H1 (cell line): ENCODE results near the gene PTPRG. TPM values are rescaled to one million over a fixed set of nuclear protein-coding genes. Genes with fewer than 3 reads are reported as not detected.

Experiments
- CTCF ChIA-PET: fragments of 300-600 bp; sonication (Branson Sonifier 250); formaldehyde crosslinking; loops from one replicate; lab custom pipeline; 2021; ENCODE audit not compliant: partially characterized antibody; lab: Charles Lee
- POLR2A ChIA-PET: fragments of 300-600 bp; sonication (Branson Sonifier 250); formaldehyde crosslinking; loops from one replicate; lab custom pipeline; 2021; ENCODE audit warnings: inconsistent platforms; ENCODE audit not compliant: partially characterized antibody; lab: Charles Lee
- DNase-seq, 2 experiments: peaks; one replicate each; pipeline versions ENCODE4 v3.0.0 to v3.0.0-alpha.2; 2010 to 2022; ENCODE audit warnings: low spot score in 2 of 2, low read depth in 1 of 2, mixed read lengths in 1 of 2
- FAIRE-seq: peaks from 2 replicates; lab custom pipeline; 2011; peaks lifted over from hg19 to GRCh38; lab: Jason Lieb, UNC
- H2AFZ ChIP-seq: 2 replicates; pipeline ENCODE4 v1.8.1; 2012; ENCODE audit warnings: low read length, inconsistent platforms
- H2AK5ac ChIP-seq: 2 replicates; pipeline ENCODE4 v1.6.1; 2013; ENCODE audit warnings: low read depth, low read length
- H2BK120ac ChIP-seq: replicated peaks from 2 replicates; pipeline ENCODE3; 2013; ENCODE audit warnings: low read depth, low read length, inconsistent platforms
- H2BK12ac ChIP-seq: 2 replicates; pipeline ENCODE4 v1.6.1; 2013; ENCODE audit warnings: low read depth, low read length
- H2BK15ac ChIP-seq: 2 replicates; pipeline ENCODE4 v1.6.1; 2013; ENCODE audit warnings: low read length
- H2BK20ac ChIP-seq: 2 replicates; pipeline ENCODE4 v1.6.1; 2013; ENCODE audit warnings: low read length
- H2BK5ac ChIP-seq: 2 replicates; pipeline ENCODE4 v1.6.1; 2013; ENCODE audit warnings: low read depth, low read length
- H3K14ac ChIP-seq: 2 replicates; pipeline ENCODE4 v1.6.1; 2013; ENCODE audit warnings: inconsistent platforms; ENCODE audit not compliant: insufficient read length
- H3K18ac ChIP-seq: 2 replicates; pipeline ENCODE4 v1.6.1; 2013; ENCODE audit warnings: low read length; ENCODE audit errors: extremely low read depth
- H3K23ac ChIP-seq: 2 replicates; pipeline ENCODE4 v1.6.1; 2013; ENCODE audit warnings: inconsistent platforms; ENCODE audit not compliant: insufficient read length
- H3K23me2 ChIP-seq: 2 replicates; pipeline ENCODE4 v1.6.1; 2013; ENCODE audit warnings: low read depth, low read length
- H3K27ac ChIP-seq: 2 replicates; pipeline ENCODE4 v1.6.1; 2011; ENCODE audit warnings: low read depth, low read length, inconsistent platforms
- H3K27me3 ChIP-seq, 4 experiments: replicated peaks in 1 of 4; 1 replicate in 1 of 4; 2 replicates in 3 of 4; pipeline versions ENCODE4 v1.6.1 to v1.8.1; 2011 to 2013; ENCODE audit warnings: low read length in 3 of 4, mild to moderate bottlenecking in 3 of 4, inconsistent platforms in 2 of 4, mixed read lengths in 2 of 4, moderate library complexity in 1 of 4; ENCODE audit not compliant: control insufficient read depth in 3 of 4, insufficient read depth in 3 of 4; ENCODE audit errors: extremely low read depth in 1 of 4
- H3K36me3 ChIP-seq, 4 experiments: 2 replicates each; pipeline versions ENCODE4 v1.6.1 to v1.8.1; 2011 to 2013; ENCODE audit warnings: mild to moderate bottlenecking in 4 of 4, low read length in 3 of 4, moderate library complexity in 2 of 4, control low read depth in 1 of 4, inconsistent platforms in 1 of 4; ENCODE audit not compliant: insufficient read depth in 4 of 4, control insufficient read depth in 2 of 4
- H3K4ac ChIP-seq: replicated peaks from 2 replicates; pipeline ENCODE3; 2013; ENCODE audit warnings: low read length, low read depth, mixed read lengths, inconsistent platforms; ENCODE audit not compliant: insufficient read length
- H3K4me1 ChIP-seq, 4 experiments: replicated peaks in 1 of 4; 1 replicate in 1 of 4; 2 replicates in 3 of 4; pipeline versions ENCODE4 v1.6.1 to v1.8.1; 2011 to 2013; ENCODE audit warnings: low read length in 3 of 4, inconsistent platforms in 2 of 4, mixed read lengths in 1 of 4; ENCODE audit not compliant: insufficient read depth in 4 of 4, control insufficient read depth in 3 of 4
- H3K4me2 ChIP-seq, 2 experiments: 2 replicates each; pipeline versions ENCODE4 v1.6.1 to v1.8.1; 2011 to 2013; ENCODE audit warnings: low read depth in 2 of 2, low read length in 2 of 2, control low read depth in 1 of 2, inconsistent platforms in 1 of 2, mild to moderate bottlenecking in 1 of 2; ENCODE audit not compliant: insufficient read depth in 1 of 2
- H3K4me3 ChIP-seq, 4 experiments: fragments of 200-600, 300-600 bp in 1 of 4; sonication (generic), shearing (Covaris generic), sonication (Bioruptor Twin) in 1 of 4; 2 replicates each; pipeline versions ENCODE4 v1.5.1 to v1.8.1; 2011 to 2016; ENCODE audit warnings: low read length in 4 of 4, low read depth in 3 of 4, control low read depth in 2 of 4, inconsistent platforms in 2 of 4, mild to moderate bottlenecking in 2 of 4, mixed read lengths in 1 of 4, moderate library complexity in 1 of 4; ENCODE audit not compliant: insufficient read depth in 2 of 4; ENCODE audit errors: extremely low read depth in 1 of 4
- H3K56ac ChIP-seq: replicated peaks from 2 replicates; pipeline ENCODE3; 2013; ENCODE audit warnings: low read depth, mild to moderate bottlenecking, mixed read lengths, low read length, inconsistent platforms; ENCODE audit not compliant: insufficient read length
- H3K79me1 ChIP-seq: 2 replicates; pipeline ENCODE4 v1.6.1; 2013; ENCODE audit warnings: low read depth, low read length, control low read depth
- H3K79me2 ChIP-seq, 2 experiments: 2 replicates each; pipeline versions ENCODE4 v1.6.1 to v1.8.1; 2012 to 2013; ENCODE audit warnings: low read length in 2 of 2, mild to moderate bottlenecking in 2 of 2, inconsistent platforms in 1 of 2; ENCODE audit not compliant: insufficient read depth in 2 of 2, control insufficient read depth in 1 of 2
- H3K9ac ChIP-seq, 4 experiments: replicated peaks in 1 of 4; 1 replicate in 1 of 4; 2 replicates in 3 of 4; pipeline versions ENCODE4 v1.6.1 to v1.8.1; 2011 to 2013; ENCODE audit warnings: low read depth in 3 of 4, low read length in 3 of 4, control low read depth in 2 of 4, mild to moderate bottlenecking in 2 of 4, moderate library complexity in 2 of 4, inconsistent platforms in 1 of 4; ENCODE audit errors: extremely low read depth in 1 of 4
- H3K9me3 ChIP-seq, 2 experiments: 2 replicates each; pipeline versions ENCODE4 v1.6.1 to v1.8.1; 2012 to 2013; ENCODE audit warnings: mild to moderate bottlenecking in 2 of 2, moderate library complexity in 2 of 2, control low read depth in 1 of 2, inconsistent platforms in 1 of 2, low read depth in 1 of 2, low read length in 1 of 2, mixed read lengths in 1 of 2; ENCODE audit not compliant: insufficient read depth in 2 of 2
- H4K20me1 ChIP-seq, 2 experiments: replicated peaks in 1 of 2; 2 replicates each; pipeline versions ENCODE3 to v1.8.1; 2011 to 2013; ENCODE audit warnings: inconsistent platforms in 2 of 2, low read length in 2 of 2, mild to moderate bottlenecking in 1 of 2; ENCODE audit not compliant: insufficient read depth in 2 of 2, control insufficient read depth in 1 of 2
- H4K5ac ChIP-seq: 2 replicates; pipeline ENCODE4 v1.6.1; 2013; ENCODE audit warnings: low read length, low read depth, mixed read lengths, inconsistent platforms; ENCODE audit not compliant: insufficient read length
- H4K8ac ChIP-seq: 2 replicates; pipeline ENCODE4 v1.8.0; 2013; ENCODE audit warnings: mild to moderate bottlenecking, moderate library complexity, low read length, inconsistent platforms; ENCODE audit not compliant: insufficient read depth; ENCODE audit errors: extremely low read depth
- H4K91ac ChIP-seq: replicated peaks from 2 replicates; pipeline ENCODE3; 2013; ENCODE audit warnings: low read length, mixed read lengths, inconsistent platforms; ENCODE audit not compliant: insufficient read length
- NRF1 ChIP-seq: IDR thresholded peaks from 2 replicates; pipeline ENCODE4 v1.6.1; 2011; ENCODE audit warnings: mild to moderate bottlenecking, low read depth, low read length, improper control_type of control experiment
- RBBP5 ChIP-seq: IDR thresholded peaks from 2 replicates; pipeline ENCODE4 v1.7.1; 2012; ENCODE audit warnings: low read depth, mild to moderate bottlenecking, inconsistent platforms, low read length, moderate library complexity, borderline replicate concordance
- SAP30 ChIP-seq: fragments of 300-600 bp; sonication (generic); IDR thresholded peaks from 2 replicates; pipeline ENCODE4 v1.7.1; 2012; ENCODE audit warnings: low read length, moderate library complexity, mild to moderate bottlenecking, inconsistent platforms; ENCODE audit not compliant: insufficient read depth, insufficient replicate concordance
- SIN3A ChIP-seq, 2 experiments: IDR thresholded peaks in 1 of 2; conservative IDR thresholded peaks in 1 of 2; 2 replicates each; pipeline ENCODE4 v1.6.1; 2011 to 2012; ENCODE audit warnings: low read length in 2 of 2, improper control_type of control experiment in 1 of 2, low read depth in 1 of 2, mild to moderate bottlenecking in 1 of 2
- WGBS, 2 experiments: shearing (Covaris generic) in 1 of 2; methylation state at CpG; one replicate each; pipeline versions ENCODE4 v1.1.6 to v1.1.7; 2013 to 2015; ENCODE audit warnings: low lambda C conversion rate in 2 of 2, mixed read lengths in 2 of 2, inconsistent platforms in 1 of 2, low coverage in 1 of 2, missing lambda C conversion rate in 1 of 2; ENCODE audit not compliant: insufficient replicate concordance in 2 of 2, insufficient coverage in 1 of 2, insufficient read length in 1 of 2; ENCODE audit errors: extremely low coverage in 1 of 2, missing lambda C conversion rate in 1 of 2; 5-methylcytosine and 5-hydroxymethylcytosine counted together
- polyA plus RNA-seq, 7 experiments: library from polyadenylated mRNA; depleted of rRNA in 3 of 7; stranded (reverse) in 5 of 7; unstranded in 2 of 7; fragments of >200 nt in 5 of 7; fragments of 200-250 nt in 2 of 7; gene quantifications; 1 replicate in 5 of 7; 2 replicates in 1 of 7; 4 replicates in 1 of 7; pipeline versions ENCODE4 v1.2.1 to v1.2.3, GENCODE V29; 2011 to 2013; ENCODE audit warnings: missing spikeins in 2 of 7, mixed read lengths in 2 of 7
- total RNA-seq: library from RNA; stranded (reverse); fragmentation: NEBNext Ultra II Directional; extraction: Animal tissue kit (Norgen Biotek cat#: 25700); gene quantifications from 2 replicates; pipeline ENCODE4 v1.2.1, GENCODE V29; 2021
- TF ChIP-seq, protein P1 (sequence below), 3 experiments: IDR thresholded peaks; 1 replicate in 2 of 3; 2 replicates in 1 of 3; pipeline versions ENCODE4 v1.5.1 to v1.6.1; 2011; ENCODE audit warnings: low read length in 3 of 3, mild to moderate bottlenecking in 3 of 3, inconsistent platforms in 2 of 3, low read depth in 1 of 3, moderate library complexity in 1 of 3; ENCODE audit not compliant: insufficient read depth in 1 of 3; ENCODE audit errors: control extremely low read depth in 1 of 3

PTPRG gene
- total and polyA plus RNA-seq, 2 of the 8 experiments (the other 6 are each of a cell fraction or from before 2014, with no cell fraction given): 23.3 to 96.2 TPM

DNA sequence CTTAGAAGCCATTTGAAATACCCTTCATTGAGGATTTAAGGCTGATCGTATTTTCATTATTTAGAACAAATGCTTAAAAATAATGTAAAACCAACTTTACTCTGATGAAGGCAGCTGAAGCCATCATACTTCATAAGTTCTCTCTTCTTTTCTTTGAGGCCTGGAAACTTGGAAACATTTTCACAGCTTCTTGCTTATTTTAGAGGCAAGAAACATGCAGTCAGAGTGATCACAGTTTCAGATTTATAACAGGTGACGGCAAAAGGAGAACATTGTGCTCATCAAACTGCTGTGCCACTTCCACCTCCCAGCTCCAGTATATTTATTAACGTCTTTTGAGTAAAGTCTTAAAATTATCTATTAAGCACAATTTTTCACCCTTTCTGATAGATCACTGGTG lies 376.1 kb downstream of the PTPRG start:
- no peak overlapping the region for H4K91ac ChIP-seq
- ChIA-PET CTCF (interaction anchor here (0.6 to 3.6 kb wide), 12 partner anchors 10 to 373 kb away, joined by 3 to 27 read pairs (median 10); no protein-coding TSS in a partner anchor), POLR2A (no interaction called here)
- no peak overlapping the region for H2BK120ac ChIP-seq
- H3K56ac ChIP-seq: no peak overlapping the region
- peaks cover 0 to 79% of the 10 kb centered on the region in 2 experiments; a peak in 3 of 4 replicates for H3K79me2 ChIP-seq
- no peak for TF ChIP-seq NRF1
- TF ChIP-seq SAP30: no peak
- no peak for TF ChIP-seq RBBP5
- TF ChIP-seq, protein P1, sequence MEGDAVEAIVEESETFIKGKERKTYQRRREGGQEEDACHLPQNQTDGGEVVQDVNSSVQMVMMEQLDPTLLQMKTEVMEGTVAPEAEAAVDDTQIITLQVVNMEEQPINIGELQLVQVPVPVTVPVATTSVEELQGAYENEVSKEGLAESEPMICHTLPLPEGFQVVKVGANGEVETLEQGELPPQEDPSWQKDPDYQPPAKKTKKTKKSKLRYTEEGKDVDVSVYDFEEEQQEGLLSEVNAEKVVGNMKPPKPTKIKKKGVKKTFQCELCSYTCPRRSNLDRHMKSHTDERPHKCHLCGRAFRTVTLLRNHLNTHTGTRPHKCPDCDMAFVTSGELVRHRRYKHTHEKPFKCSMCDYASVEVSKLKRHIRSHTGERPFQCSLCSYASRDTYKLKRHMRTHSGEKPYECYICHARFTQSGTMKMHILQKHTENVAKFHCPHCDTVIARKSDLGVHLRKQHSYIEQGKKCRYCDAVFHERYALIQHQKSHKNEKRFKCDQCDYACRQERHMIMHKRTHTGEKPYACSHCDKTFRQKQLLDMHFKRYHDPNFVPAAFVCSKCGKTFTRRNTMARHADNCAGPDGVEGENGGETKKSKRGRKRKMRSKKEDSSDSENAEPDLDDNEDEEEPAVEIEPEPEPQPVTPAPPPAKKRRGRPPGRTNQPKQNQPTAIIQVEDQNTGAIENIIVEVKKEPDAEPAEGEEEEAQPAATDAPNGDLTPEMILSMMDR (IDR thresholded peaks at IDR 0.05; ENCODE audit: control extremely low read depth in 1 of 3, insufficient read depth in 1 of 3, low read depth in 1 of 3, low read length in 3 of 3): no peak
- TF ChIP-seq SIN3A (conservative IDR thresholded peaks at IDR 0.05 in 1 of 2, IDR thresholded peaks at IDR 0.05 in 1 of 2; ENCODE audit: low read depth in 1 of 2, low read length in 2 of 2): no peak
- no peak overlapping the region for H3K14ac ChIP-seq
- H3K23ac ChIP-seq: no peak overlapping the region
- H4K8ac ChIP-seq: no peak overlapping the region
- peaks cover 3% of the 10 kb centered on the region in 2 experiments for H4K20me1 ChIP-seq
- peaks cover 0 to 8% (median 5%) of the 10 kb centered on the region in 4 experiments; a peak in 6 of 7 replicates for H3K4me1 ChIP-seq
- H2BK12ac ChIP-seq: no peak overlapping the region
- H3K9me3 ChIP-seq: peaks cover 0 to 3% of the 10 kb centered on the region in 2 experiments; a peak in 1 of 4 replicates
- H3K27ac ChIP-seq: no peak overlapping the region
- no peak overlapping the region for H2BK5ac ChIP-seq
- no peaks in the 10 kb centered on the region for H3K27me3 ChIP-seq
- no peak overlapping the region for H3K4me2 ChIP-seq
- no peak overlapping the region for H3K4ac ChIP-seq
- no peak overlapping the region for H2BK20ac ChIP-seq
- no peaks in the 10 kb centered on the region for H3K23me2 ChIP-seq
- H2AFZ ChIP-seq: no peak overlapping the region
- no peak overlapping the region for H3K4me3 ChIP-seq
- H2BK15ac ChIP-seq: no peak overlapping the region
- no peak overlapping the region for H4K5ac ChIP-seq
- H3K18ac ChIP-seq: no peak overlapping the region
- no peak for DNase-seq
- 83% methylated on average over 3 of the region's 3 CpGs; no CpG with 5 or more reads in 1 of the 2 experiments for WGBS, 2 experiments
- no peak for FAIRE-seq
- peaks cover 0 to 8% (median 0%) of the 10 kb centered on the region in 4 experiments; a peak in 1 of 8 replicates for H3K36me3 ChIP-seq
- peaks cover 2% of the 10 kb centered on the region; the same call in 1 of the 2 replicates for H3K79me1 ChIP-seq
- H2AK5ac ChIP-seq: no peak overlapping the region
- no peak overlapping the region for H3K9ac ChIP-seq
